ENCODE data around the gene GPR132. TPM values are rescaled to one million over a fixed set of nuclear protein-coding genes. Genes with fewer than 3 reads are reported as not detected.

The GPR132 gene
- polyA plus RNA-seq, 3 donors = 0.28 to 0.40 (median 0.32) TPM

- DNase-seq (ENCODE audit: low read depth in 3 of 3, low spot score in 2 of 3) = no peak
Measured at GRCh38 chr14:105023791-105024480, 41.3 kb downstream of the GPR132 start.

GRCh38 chr14:105023144-105023543, 42.1 kb downstream of the GPR132 start:
- no peak for DNase-seq (ENCODE audit: low read depth in 3 of 3, low spot score in 2 of 3)

GRCh38 chr14:105022276-105022670, 43.0 kb downstream of the GPR132 start:
- DNase-seq (ENCODE audit: low read depth in 3 of 3, low spot score in 2 of 3) = no peak

GRCh38 chr14:105021656-105022275, 43.5 kb downstream of the GPR132 start:
- DNase-seq (ENCODE audit: low read depth in 3 of 3, low spot score in 2 of 3) = no peak

- peak; percentile 72 to 91 (median 86) for DNase-seq (ENCODE audit: low read depth in 3 of 3, low spot score in 2 of 3)
Measured at GRCh38 chr14:105020815-105021655, 44.2 kb downstream of the GPR132 start, which contains the start of gene CDCA4. Gene CDCA4, minus strand, starts transcription at chr14:105021083. Its CDS starts 9,154 bp downstream, at chr14:105011929.

GRCh38 chr14:105019861-105020814, 45.1 kb downstream of the GPR132 start:
- DNase-seq (ENCODE audit: low read depth in 3 of 3, low spot score in 2 of 3) = no peak

GRCh38 chr14:105018414-105018813, 46.8 kb downstream of the GPR132 start:
- DNase-seq (ENCODE audit: low read depth in 3 of 3, low spot score in 2 of 3) = no peak

GRCh38 chr14:105015905-105016304, 49.3 kb downstream of the GPR132 start:
- no peak for DNase-seq (ENCODE audit: low read depth in 3 of 3, low spot score in 2 of 3)

- DNase-seq (ENCODE audit: low read depth in 3 of 3, low spot score in 2 of 3) = no peak
Measured at GRCh38 chr14:105015242-105015641, 50.0 kb downstream of the GPR132 start.

- DNase-seq (ENCODE audit: low read depth in 3 of 3, low spot score in 2 of 3) = no peak
Measured at GRCh38 chr14:105014631-105015030, 50.6 kb downstream of the GPR132 start.

GRCh38 chr14:105014032-105014431, 51.2 kb downstream of the GPR132 start:
- DNase-seq (ENCODE audit: low read depth in 3 of 3, low spot score in 2 of 3) = no peak

GRCh38 chr14:105013150-105013785, 52.0 kb downstream of the GPR132 start:
- DNase-seq (ENCODE audit: low read depth in 3 of 3, low spot score in 2 of 3) = no peak

- DNase-seq (ENCODE audit: low read depth in 3 of 3, low spot score in 2 of 3) = no peak
Measured at GRCh38 chr14:105012171-105012985, 52.9 kb downstream of the GPR132 start.

- no peak for DNase-seq (ENCODE audit: low read depth in 3 of 3, low spot score in 2 of 3)
Measured at GRCh38 chr14:105011312-105011990, 53.8 kb downstream of the GPR132 start.

GRCh38 chr14:105010891-105011291, 54.3 kb downstream of the GPR132 start:
- no peak for DNase-seq (ENCODE audit: low read depth in 3 of 3, low spot score in 2 of 3)

- no peak for DNase-seq (ENCODE audit: low read depth in 3 of 3, low spot score in 2 of 3)
Measured at GRCh38 chr14:105010106-105010505, 55.1 kb downstream of the GPR132 start.

- no peak for DNase-seq (ENCODE audit: low read depth in 3 of 3, low spot score in 2 of 3)
Measured at GRCh38 chr14:105007593-105008264, 57.5 kb downstream of the GPR132 start.
